ENCODE measurements around the gene UBE2J1. TPM values are rescaled to one million over a fixed set of nuclear protein-coding genes. Genes with fewer than 3 reads are reported as not detected.

Gene UBE2J1
- total and polyA plus RNA-seq, 3 experiments from 2014 or later, result 27.1 to 36.0 (median 27.2) TPM

- peak overlapping the region; percentile 85 for H3K27ac ChIP-seq (ENCODE audit: low read depth, low read length)
- H3K36me3 ChIP-seq (ENCODE audit: insufficient read depth, low read length), result no peaks in the 10 kb centered on the region
- peaks cover 53% of the 10 kb centered on the region for H3K4me1 ChIP-seq (ENCODE audit: insufficient read depth, low read length)
- H3K9me3 Mint-ChIP-seq, result no peaks in the 10 kb centered on the region
- H3K27ac Mint-ChIP-seq, result peak overlapping the region; percentile 85 to 98 (median 96)
- H3K4me3 Mint-ChIP-seq, result peak overlapping the region; percentile 92 to 99 (median 95)
- H3K27me3 Mint-ChIP-seq, result no peaks in the 10 kb centered on the region
- H3K27me3 ChIP-seq (ENCODE audit: insufficient read depth, low read length, poor library complexity, severe bottlenecking), result no peaks in the 10 kb centered on the region
- H3K9me3 ChIP-seq (ENCODE audit: low read length), result no peaks in the 10 kb centered on the region
- peaks cover 59 to 72% (median 66%) of the 10 kb centered on the region in 3 donors for H3K4me1 Mint-ChIP-seq
- peaks cover 0 to 6% (median 0%) of the 10 kb centered on the region in 3 donors for H3K36me3 Mint-ChIP-seq
- ChIA-PET CTCF (interaction anchor here (0.9 to 5.3 kb wide), 10 partner anchors 8 to 272 kb away, joined by 3 to 41 read pairs (median 5); partner anchors contain the start of gene PNRC1), POLR2A (interaction anchor here (0.6 to 3.9 kb wide), 7 partner anchors 14 to 1650 kb away, joined by 3 to 59 read pairs (median 4); partner anchors contain the start of genes AKIRIN2, PM20D2 and PNRC1)
- peak overlapping the region; percentile 69 for H3K4me3 ChIP-seq (ENCODE audit: low read length)
- no peak for DNase-seq
Measured at GRCh38 chr6:89351671-89352277, 748 bp downstream of the UBE2J1 start.

GRCh38 chr6:89350281-89350966, 2.1 kb downstream of the UBE2J1 start:
- ChIA-PET CTCF (interaction anchor here (1.3 to 5.3 kb wide), 11 partner anchors 8 to 367 kb away, joined by 3 to 41 read pairs (median 5); partner anchors contain the start of gene PNRC1), POLR2A (interaction anchor here (0.6 to 3.9 kb wide), 5 partner anchors 9 to 1237 kb away, joined by 4 to 59 read pairs (median 6); partner anchors contain the start of genes MAP3K7, PNRC1 and RNGTT)
- peak overlapping the region; percentile 92 to 99 (median 95) for H3K4me3 Mint-ChIP-seq
- Histone ChIP-seq H3K27me3 (ENCODE audit: insufficient read depth, low read length, poor library complexity, severe bottlenecking) (no peaks in the 10 kb centered on the region), H3K4me3 (ENCODE audit: low read length) (peak overlapping the region; percentile 47), H3K4me1 (ENCODE audit: insufficient read depth, low read length) (peaks cover 46% of the 10 kb centered on the region), H3K27ac (ENCODE audit: low read depth, low read length) (no peak overlapping the region), H3K9me3 (ENCODE audit: low read length) (no peaks in the 10 kb centered on the region), H3K36me3 (ENCODE audit: insufficient read depth, low read length) (no peaks in the 10 kb centered on the region)
- H3K4me1 Mint-ChIP-seq, result peaks cover 62 to 76% (median 71%) of the 10 kb centered on the region in 3 donors
- no peaks in the 10 kb centered on the region for H3K9me3 Mint-ChIP-seq
- H3K27me3 Mint-ChIP-seq, result no peaks in the 10 kb centered on the region
- DNase-seq, result peak in 1 of 5 donors; percentile 34
- peak overlapping the region; percentile 85 to 98 (median 96) for H3K27ac Mint-ChIP-seq
- peaks cover 0 to 6% (median 0%) of the 10 kb centered on the region in 3 donors for H3K36me3 Mint-ChIP-seq

- Mint-ChIP-seq H3K9me3 (no peaks in the 10 kb centered on the region), H3K4me3 (peak overlapping the region in 1 of 7 donors; percentile 72), H3K36me3 (peaks cover 0 to 6% (median 0%) of the 10 kb centered on the region in 3 donors), H3K27ac (peak overlapping the region in 7 of 8 donors; percentile 36 to 97 (median 79)), H3K27me3 (no peaks in the 10 kb centered on the region), H3K4me1 (peaks cover 63 to 78% (median 74%) of the 10 kb centered on the region in 3 donors)
- no peak for DNase-seq
- H3K4me3 ChIP-seq (ENCODE audit: low read length), result no peak overlapping the region
- H3K4me1 ChIP-seq (ENCODE audit: insufficient read depth, low read length), result peaks cover 44% of the 10 kb centered on the region
- no peaks in the 10 kb centered on the region for H3K27me3 ChIP-seq (ENCODE audit: insufficient read depth, low read length, poor library complexity, severe bottlenecking)
- ChIA-PET CTCF (interaction anchor here (1.2 to 2.0 kb wide), 4 partner anchors 9 to 51 kb away, joined by 3 to 12 read pairs (median 4); no protein-coding TSS in a partner anchor), POLR2A (no interaction called here)
- H3K9me3 ChIP-seq (ENCODE audit: low read length), result no peaks in the 10 kb centered on the region
- no peak overlapping the region for H3K27ac ChIP-seq (ENCODE audit: low read depth, low read length)
- no peaks in the 10 kb centered on the region for H3K36me3 ChIP-seq (ENCODE audit: insufficient read depth, low read length)
Measured at GRCh38 chr6:89348372-89348771, 4.2 kb downstream of the UBE2J1 start.

GRCh38 chr6:89347825-89348224, 4.7 kb downstream of the UBE2J1 start:
- ChIA-PET CTCF (interaction anchor here (1.3 to 2.0 kb wide), 3 partner anchors 9 to 25 kb away, joined by 4 to 12 read pairs (median 4); no protein-coding TSS in a partner anchor), POLR2A (interaction anchor here (1.6 kb wide), 1 partner anchor 50 kb away, joined by 5 read pairs; no protein-coding TSS in a partner anchor)
- peak overlapping the region; percentile 44 to 97 (median 73) for H3K27ac Mint-ChIP-seq
- H3K4me1 Mint-ChIP-seq, result peaks cover 60 to 76% (median 72%) of the 10 kb centered on the region in 3 donors
- no peaks in the 10 kb centered on the region for H3K27me3 Mint-ChIP-seq
- no peak overlapping the region for H3K4me3 ChIP-seq (ENCODE audit: low read length)
- no peaks in the 10 kb centered on the region for H3K36me3 ChIP-seq (ENCODE audit: insufficient read depth, low read length)
- no peak for DNase-seq
- H3K9me3 ChIP-seq (ENCODE audit: low read length), result no peaks in the 10 kb centered on the region
- H3K4me3 Mint-ChIP-seq, result no peak overlapping the region
- H3K27me3 ChIP-seq (ENCODE audit: insufficient read depth, low read length, poor library complexity, severe bottlenecking), result no peaks in the 10 kb centered on the region
- H3K4me1 ChIP-seq (ENCODE audit: insufficient read depth, low read length), result peaks cover 40% of the 10 kb centered on the region
- no peaks in the 10 kb centered on the region for H3K9me3 Mint-ChIP-seq
- H3K27ac ChIP-seq (ENCODE audit: low read depth, low read length), result no peak overlapping the region
- H3K36me3 Mint-ChIP-seq, result peaks cover 0 to 9% (median 0%) of the 10 kb centered on the region in 3 donors

DNA sequence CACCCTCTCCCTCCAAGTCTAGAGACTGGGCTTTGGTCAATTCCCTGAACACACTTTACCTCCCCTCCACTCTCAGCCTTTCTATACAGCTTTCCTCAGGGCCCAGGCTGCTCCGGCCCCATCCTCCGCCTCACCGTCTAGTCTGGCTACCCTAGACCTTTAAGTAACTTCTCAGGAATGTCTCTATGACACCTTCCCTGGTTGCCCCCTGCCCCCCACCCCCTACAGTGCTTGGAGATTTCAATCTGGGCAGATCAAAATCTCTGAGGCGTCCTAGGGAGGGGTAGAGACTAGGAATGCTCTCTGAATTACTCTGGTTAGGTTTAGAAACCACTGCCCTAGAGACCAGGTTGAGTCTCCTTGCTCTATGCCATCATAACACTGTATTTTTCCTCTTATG, 6.1 kb downstream of the UBE2J1 start:
- ChIA-PET POLR2A (interaction anchor here (1.6 kb wide), 1 partner anchor 48 kb away, joined by 5 read pairs; no protein-coding TSS in a partner anchor), CTCF (interaction anchor here (1.1 to 2.0 kb wide), 2 partner anchors 26 to 84 kb away, joined by 3 to 12 read pairs; no protein-coding TSS in a partner anchor)
- no peaks in the 10 kb centered on the region for H3K27me3 ChIP-seq (ENCODE audit: insufficient read depth, low read length, poor library complexity, severe bottlenecking)
- DNase-seq, result no peak
- peaks cover 54 to 69% (median 65%) of the 10 kb centered on the region in 3 donors for H3K4me1 Mint-ChIP-seq
- no peak overlapping the region for H3K4me3 ChIP-seq (ENCODE audit: low read length)
- peaks cover 36% of the 10 kb centered on the region for H3K4me1 ChIP-seq (ENCODE audit: insufficient read depth, low read length)
- peaks cover 0 to 15% (median 1%) of the 10 kb centered on the region in 3 donors for H3K36me3 Mint-ChIP-seq
- H3K4me3 Mint-ChIP-seq, result no peak overlapping the region
- no peaks in the 10 kb centered on the region for H3K9me3 Mint-ChIP-seq
- no peaks in the 10 kb centered on the region for H3K27me3 Mint-ChIP-seq
- H3K36me3 ChIP-seq (ENCODE audit: insufficient read depth, low read length), result peaks cover 7% of the 10 kb centered on the region
- H3K27ac ChIP-seq (ENCODE audit: low read depth, low read length), result no peak overlapping the region
- no peaks in the 10 kb centered on the region for H3K9me3 ChIP-seq (ENCODE audit: low read length)
- peak overlapping the region in 6 of 8 donors; percentile 9 to 74 (median 14) for H3K27ac Mint-ChIP-seq

GRCh38 chr6:89339565-89339964, 13.0 kb downstream of the UBE2J1 start:
- H3K4me3 ChIP-seq (ENCODE audit: low read length), result no peak overlapping the region
- no peaks in the 10 kb centered on the region for H3K9me3 Mint-ChIP-seq
- H3K4me3 Mint-ChIP-seq, result no peak overlapping the region
- H3K27ac Mint-ChIP-seq, result no peak overlapping the region
- peaks cover 6% of the 10 kb centered on the region for H3K4me1 ChIP-seq (ENCODE audit: insufficient read depth, low read length)
- H3K27me3 Mint-ChIP-seq, result no peaks in the 10 kb centered on the region
- no peak for DNase-seq
- peaks cover 7 to 11% (median 7%) of the 10 kb centered on the region in 3 donors for H3K4me1 Mint-ChIP-seq
- H3K36me3 Mint-ChIP-seq, result peaks cover 8 to 67% (median 18%) of the 10 kb centered on the region in 3 donors
- CTCF ChIA-PET, result no interaction called here
- no peaks in the 10 kb centered on the region for H3K27me3 ChIP-seq (ENCODE audit: insufficient read depth, low read length, poor library complexity, severe bottlenecking)
- peaks cover 18% of the 10 kb centered on the region for H3K36me3 ChIP-seq (ENCODE audit: insufficient read depth, low read length)
- H3K9me3 ChIP-seq (ENCODE audit: low read length), result no peaks in the 10 kb centered on the region
- POLR2A ChIA-PET, result no interaction called here
- no peak overlapping the region for H3K27ac ChIP-seq (ENCODE audit: low read depth, low read length)

GRCh38 chr6:89335164-89335563, 17.4 kb downstream of the UBE2J1 start:
- Mint-ChIP-seq H3K27ac (no peak overlapping the region), H3K4me3 (no peak overlapping the region), H3K27me3 (no peaks in the 10 kb centered on the region), H3K4me1 (peaks cover 0 to 2% (median 1%) of the 10 kb centered on the region in 3 donors), H3K36me3 (peaks cover 9 to 69% (median 27%) of the 10 kb centered on the region in 3 donors), H3K9me3 (no peaks in the 10 kb centered on the region)
- DNase-seq, result no peak
- Histone ChIP-seq H3K4me1 (ENCODE audit: insufficient read depth, low read length) (no peaks in the 10 kb centered on the region), H3K9me3 (ENCODE audit: low read length) (no peaks in the 10 kb centered on the region), H3K27ac (ENCODE audit: low read depth, low read length) (no peak overlapping the region), H3K27me3 (ENCODE audit: insufficient read depth, low read length, poor library complexity, severe bottlenecking) (no peaks in the 10 kb centered on the region), H3K36me3 (ENCODE audit: insufficient read depth, low read length) (peaks cover 9% of the 10 kb centered on the region), H3K4me3 (ENCODE audit: low read length) (no peak overlapping the region)
- CTCF ChIA-PET, result no interaction called here
- POLR2A ChIA-PET, result no interaction called here

Measured in CD8-positive, alpha-beta memory T cell (primary cell).